ELF-1 (cell line): ENCODE results near the gene TFCP2.
A peak's percentile ranks its signal among the peaks of the same experiment; 100 is the strongest.
"Not testable (repeated sequence)": the region's sequence is repeated elsewhere in the genome, so short reads cannot be mapped to it uniquely, and the experiment has no call there.

Source experiments
- DNase-seq: peaks from one replicate; pipeline ENCODE4 v3.0.0-alpha.2; 2016; ENCODE audit warnings: low read depth, low spot score

Gene TFCP2

DNA sequence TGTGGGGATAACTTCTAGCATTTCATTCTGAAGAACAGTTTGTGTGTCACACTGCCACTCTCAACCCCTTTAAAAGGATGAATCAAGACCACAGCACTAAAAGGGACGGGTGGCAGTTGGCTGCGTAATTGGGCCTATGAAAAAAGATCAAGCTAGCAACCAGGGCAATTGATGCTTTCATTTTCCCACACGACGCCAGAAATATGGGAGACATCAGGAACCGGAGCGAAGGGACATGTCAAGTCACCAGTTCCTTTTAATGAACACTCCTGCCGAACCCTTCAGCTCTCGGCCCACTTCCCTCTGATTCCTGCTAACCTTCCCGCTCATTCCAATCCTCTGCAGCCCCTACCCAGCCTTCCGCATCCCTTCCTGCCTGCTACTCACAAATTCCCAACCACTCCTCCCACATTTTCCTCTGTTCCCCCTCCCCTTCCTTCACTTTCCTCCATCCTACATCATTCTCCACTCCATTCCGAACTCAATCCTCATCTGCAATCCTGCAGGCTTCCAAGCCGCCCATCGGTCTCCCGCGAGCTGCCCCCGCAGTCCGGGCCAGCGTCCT lies 90.3 kb downstream of the TFCP2 start:
- DNase-seq: peak; percentile 78

DNA sequence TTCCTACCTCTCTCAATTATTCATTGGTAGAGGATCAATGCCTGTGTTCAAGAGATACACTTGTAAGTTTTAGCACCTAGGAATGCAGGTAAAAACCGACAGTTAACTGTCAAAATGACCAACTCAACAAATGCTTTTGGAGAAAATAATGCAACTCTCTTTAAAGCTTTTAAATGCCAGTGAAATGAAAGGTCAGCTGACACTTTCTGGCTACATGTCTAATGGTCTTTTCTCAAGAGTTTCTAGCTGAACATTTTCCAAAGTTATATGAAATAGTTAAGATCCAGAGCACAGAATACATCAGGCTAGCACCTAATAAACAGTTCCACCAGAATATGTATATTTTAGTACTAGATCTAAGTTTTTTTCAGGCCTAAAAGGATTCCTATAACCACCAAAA lies 91.5 kb downstream of the TFCP2 start:
- DNase-seq: no peak

DNA sequence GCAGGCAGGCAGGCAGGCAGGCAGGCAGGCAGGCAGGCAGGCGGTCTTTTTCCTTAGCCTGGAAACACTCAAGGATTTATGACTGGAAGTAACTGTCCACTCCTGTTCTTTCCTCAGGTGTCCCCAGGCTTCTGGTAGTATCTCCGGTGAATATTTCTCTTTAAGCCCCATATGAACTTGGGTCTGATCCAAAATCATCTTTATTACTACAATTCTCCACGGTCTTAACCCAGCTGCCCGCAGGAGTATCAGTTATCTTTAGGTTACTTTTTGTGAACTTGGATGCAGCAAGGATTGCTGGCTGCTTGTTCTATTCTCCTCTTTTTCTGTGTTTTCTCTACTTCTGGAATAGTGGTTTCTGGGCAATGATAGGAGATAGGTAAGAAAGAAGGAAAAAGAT lies 92.8 kb downstream of the TFCP2 start:
- DNase-seq: no peak

DNA sequence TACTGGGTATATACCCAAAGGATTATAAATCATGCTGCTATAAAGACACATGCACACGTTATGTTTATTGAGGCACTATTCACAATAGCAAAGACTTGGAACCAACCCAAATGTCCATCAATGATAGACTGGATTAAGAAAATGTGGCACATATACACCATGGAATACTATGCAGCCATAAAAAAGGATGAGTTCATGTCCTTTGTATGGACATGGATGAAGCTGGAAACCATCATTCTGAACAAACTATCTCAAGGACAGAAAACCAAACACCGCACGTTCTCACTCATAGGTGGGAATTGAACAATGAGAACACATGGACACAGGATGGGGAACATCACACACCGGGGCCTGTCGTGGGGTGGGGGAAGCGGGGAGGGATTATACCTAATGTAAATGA lies 94.1 kb downstream of the TFCP2 start:
- DNase-seq: not testable (repeated sequence)

DNA sequence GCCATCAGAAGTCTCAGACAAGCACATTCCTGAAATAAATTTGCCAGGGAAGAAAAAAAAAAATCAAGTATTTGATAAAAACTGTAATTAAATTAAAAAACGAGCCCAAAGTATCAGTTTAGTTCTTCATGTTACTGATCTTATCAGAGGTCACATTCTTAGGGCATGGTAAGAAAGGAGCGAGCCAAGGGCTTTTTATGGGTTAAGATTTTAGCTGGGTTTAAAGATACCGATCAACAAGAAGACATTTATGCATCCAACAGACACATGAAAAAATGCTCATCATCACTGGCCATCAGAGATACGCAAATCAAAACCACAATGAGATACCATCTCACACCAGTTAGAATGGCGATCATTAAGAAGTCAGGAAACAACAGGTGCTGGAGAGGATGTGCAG lies 94.6 kb downstream of the TFCP2 start:
- DNase-seq: not testable (repeated sequence)

DNA sequence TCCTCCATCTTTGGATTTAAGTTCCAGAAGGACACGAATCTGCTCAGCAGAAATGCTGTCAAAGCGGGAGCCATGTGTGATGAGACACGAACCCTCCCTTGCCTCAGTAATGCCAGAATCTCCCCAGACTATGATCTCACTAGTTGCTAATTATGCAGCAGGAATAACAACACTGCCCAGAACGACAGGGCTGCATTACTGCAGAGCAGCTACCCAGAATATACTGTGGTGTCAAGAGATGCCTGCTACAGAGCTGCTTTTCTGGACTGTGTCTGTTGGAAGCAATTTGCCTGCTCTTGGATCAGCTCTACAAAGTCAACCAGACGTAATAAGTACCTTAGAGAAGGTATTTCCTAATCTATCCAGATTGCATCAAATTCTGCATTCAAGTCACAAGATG lies 95.0 kb downstream of the TFCP2 start:
- DNase-seq: no peak

DNA sequence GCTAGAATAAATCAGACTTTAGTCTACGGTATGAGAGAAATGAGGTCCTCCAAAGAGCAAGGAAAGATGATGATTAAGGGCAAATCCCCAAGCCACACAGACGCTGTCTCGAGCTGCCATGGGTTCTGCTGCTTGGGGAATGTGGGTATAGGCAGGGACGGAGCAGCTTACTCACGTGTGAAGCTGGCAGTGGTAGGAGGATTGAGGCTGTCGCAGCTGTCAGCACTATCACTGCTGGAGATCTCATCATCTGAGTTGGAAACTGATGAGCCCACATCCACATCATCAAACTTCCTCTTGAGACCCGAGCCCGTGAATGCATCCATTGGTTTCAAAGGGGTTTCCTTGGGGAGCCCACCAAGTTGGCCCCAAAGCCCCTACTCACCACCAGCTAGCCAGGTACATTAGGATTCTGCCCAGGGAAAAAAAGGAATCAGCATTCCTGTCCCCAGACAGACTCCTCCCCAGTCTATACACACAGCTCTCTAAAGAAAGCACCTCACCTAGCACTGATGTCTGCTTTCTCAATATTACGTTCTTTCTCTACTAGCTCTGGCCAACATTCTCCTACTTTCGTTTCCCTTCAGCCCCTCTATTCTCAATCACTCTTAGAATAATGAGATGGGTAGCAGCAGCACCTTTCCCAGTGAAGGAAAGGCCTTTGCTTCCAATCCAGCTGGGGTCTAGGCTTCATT lies 96.6 kb downstream of the TFCP2 start:
- DNase-seq: no peak

DNA sequence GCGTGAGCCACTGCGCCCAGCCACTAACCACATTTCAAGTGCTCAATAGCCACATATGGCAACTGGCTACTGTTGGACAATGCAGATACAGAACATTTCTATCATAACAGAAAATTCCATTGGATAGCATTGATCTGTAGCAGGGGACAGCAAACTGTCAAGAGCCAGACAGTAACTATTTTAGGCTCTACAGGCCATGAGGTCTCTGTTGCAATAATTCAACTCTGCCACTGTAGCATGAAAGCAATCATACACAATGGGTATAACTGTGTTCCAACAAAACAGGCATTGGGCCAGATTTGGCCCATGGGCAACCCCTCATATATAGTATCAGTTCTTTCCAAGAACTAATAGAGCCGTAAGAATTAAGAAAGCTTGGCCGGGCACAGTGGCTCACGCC lies 97.5 kb downstream of the TFCP2 start:
- no peak for DNase-seq

DNA sequence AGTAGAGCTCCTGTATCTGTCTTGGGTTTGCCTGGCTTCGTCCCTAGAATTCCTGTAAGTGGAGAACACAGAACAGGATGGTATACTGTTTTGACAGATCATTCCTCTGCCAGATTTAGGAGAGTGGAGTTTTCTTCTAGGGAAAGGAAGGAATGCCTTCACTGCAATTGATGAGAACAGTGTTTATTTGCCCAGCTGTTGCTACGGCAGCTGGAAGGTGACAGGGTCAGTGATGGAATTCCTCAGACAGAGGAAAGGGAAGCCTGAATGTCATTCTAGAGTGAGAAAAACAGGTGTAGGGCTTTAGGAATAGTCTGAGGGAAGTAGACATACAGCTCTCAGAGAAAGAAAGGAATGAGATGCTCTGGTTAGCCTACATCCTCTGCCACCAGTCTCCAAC lies 101.3 kb downstream of the TFCP2 start:
- no peak for DNase-seq

DNA sequence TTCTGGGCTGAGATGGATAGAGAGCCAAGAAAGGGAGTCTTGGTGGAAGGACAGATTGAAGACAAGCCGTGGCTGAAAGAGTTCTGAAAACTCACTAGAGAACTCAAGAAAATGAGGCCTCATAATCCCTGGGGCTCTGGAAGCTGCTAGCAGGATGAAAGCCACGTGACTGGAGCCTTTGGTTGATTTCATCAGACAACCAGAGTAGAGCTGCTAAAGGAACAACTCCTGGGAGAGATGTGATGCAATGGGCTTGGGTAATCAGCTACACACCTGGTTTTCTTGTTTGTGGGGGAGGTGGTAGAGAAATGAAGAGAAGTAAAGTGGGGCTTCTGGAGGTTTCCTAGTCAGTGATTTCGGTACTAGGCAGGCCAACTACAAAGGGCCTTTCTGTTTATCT lies 102.9 kb downstream of the TFCP2 start:
- DNase-seq: peak; percentile 23

DNA sequence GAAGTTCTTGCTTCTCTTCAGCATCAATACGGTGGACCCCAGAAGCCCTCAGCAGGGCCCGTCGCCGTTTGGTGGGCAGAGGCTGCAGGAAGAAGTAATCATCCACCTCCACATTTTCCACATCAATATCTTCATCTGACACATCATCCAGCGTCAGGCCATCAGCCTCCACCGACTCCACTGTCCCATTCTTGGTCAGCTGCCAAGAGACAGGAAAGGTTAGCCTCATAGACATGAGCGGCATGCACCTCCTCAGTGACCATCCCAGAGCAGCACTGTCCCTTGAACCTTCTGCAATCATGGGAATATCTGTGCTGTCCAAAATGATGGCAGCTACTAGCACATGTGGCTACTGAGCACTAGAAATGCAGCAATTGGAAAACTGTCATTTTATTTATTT lies 105.2 kb downstream of the TFCP2 start:
- DNase-seq: no peak

DNA sequence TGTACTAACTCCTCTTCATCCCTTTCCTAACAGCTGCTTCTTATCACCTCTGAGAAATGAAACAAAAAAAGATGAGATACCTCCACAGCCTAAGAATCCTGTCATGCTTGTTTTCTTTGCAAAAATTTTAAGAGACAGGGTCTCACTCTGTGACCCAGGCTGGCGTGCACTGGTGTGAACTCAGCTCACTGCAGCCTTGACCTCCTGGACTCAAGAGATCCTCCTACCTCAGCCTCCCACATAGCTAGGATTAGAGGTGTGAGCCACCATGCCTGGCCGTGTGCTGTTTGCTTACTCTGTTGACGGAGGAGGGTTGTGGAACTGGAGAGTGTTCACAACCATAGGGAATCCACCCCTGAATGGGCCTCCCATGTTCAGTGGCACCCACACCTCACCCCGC lies 105.7 kb downstream of the TFCP2 start:
- no peak for DNase-seq

DNA sequence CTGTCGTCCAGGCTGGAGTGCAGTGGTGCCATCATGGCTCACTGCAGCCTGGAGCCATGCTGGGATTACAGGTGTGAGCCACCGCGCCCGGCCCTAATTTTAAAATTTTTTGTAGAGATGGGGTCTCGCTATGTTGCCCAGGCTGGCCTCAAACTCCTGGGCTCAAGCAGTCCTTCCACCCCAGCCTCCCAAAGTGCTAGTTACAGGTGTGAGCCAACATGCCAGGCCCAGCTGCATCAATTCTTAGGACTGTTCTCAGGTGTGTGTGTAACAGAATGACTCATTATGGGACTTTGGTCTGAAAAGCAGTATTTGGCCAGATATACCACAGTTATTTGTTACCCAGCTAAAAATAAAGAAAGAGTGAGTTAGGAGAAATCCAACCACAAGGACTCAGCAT lies 107.4 kb downstream of the TFCP2 start:
- DNase-seq: no peak

DNA sequence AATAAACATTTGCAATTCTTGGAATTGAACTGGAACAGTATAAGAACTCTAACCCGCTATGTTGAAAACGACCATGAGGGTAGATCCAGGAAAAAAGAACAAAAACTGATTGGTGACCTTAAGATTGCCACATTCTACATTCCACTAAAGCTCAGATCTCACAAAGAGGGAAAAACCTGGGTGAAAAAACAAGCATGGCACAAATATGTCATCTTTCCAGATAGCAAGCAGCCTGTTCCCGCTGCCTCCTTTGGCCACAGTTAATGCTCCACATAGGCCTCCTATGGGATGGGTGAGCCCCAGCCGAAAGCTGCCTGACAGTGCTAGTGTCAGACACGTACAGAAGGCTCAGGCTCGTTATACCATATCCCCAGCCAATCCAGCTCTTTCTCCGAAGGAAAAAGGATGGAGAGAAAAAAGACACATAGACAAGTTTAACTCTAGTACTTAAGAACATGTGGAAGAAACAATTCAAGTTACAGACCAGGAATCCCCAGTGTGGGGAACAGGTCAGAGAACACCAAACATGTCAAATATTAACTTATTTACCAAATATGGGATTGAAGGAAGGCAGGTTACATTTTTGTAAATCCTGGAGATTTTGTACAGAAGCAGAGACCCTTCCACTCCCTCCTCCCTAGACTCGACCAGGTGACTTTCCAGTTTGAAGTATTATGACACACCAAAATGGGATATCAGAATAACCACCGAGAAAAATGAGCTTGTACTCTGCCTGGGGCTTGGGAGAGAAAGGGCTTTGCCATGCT lies 110.1 kb downstream of the TFCP2 start:
- no peak for DNase-seq

DNA sequence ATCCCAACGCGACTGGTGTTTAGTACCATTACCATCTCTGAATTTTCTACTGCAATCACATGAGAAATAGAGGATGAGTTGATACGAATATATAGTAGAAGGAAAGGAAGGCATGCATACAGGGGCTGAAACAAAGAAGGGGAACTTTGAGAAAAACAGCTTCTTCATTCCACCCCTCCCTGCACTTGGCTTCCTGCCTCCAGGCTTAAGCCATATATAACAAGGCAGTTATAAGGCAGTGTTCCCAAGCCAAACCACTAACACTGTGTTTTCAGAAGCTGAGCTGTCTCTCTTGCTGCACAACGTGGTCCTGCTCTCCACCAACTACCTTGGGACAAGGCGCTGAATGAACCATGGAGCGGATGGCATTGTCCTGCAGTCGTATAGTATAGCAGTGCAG lies 113.8 kb downstream of the TFCP2 start:
- no peak for DNase-seq

DNA sequence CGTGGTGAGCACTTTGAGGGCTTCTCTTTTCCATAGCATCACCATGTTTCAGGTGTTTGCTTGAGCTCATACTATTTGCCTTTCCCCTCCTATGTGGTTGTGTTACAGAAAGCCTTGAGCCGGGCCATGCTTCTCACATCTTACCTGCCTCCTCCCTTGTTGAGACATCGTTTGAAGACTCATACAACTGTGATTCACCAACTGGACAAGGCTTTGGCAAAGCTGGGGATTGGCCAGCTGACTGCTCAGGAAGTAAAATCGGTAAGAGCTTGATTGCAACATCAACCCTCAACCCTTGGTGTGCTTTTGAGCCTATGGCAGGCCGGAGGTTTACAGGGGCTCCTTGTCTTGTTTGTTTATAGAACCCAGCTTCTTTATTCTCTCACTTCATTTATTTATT lies 116.7 kb downstream of the TFCP2 start:
- no peak for DNase-seq

DNA sequence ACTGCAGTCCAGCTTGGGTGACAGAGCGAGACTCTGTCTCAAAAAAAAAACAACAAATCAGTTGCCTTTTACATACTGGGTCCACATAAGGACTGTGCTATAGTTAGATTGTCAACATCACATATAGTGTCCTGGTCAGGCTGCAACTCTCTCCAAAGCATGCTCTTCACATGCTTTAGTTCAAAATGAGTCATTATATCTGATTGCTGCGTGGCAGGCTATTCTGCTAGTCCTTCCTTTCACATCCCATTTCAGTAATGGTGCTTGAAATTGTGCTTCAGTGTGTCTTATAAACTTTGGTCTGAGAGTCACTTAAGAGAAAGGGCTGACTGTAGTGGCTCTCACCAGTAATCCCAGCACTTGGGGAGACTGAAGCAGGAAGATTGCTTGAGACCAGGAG lies 117.9 kb downstream of the TFCP2 start:
- DNase-seq: no peak

DNA sequence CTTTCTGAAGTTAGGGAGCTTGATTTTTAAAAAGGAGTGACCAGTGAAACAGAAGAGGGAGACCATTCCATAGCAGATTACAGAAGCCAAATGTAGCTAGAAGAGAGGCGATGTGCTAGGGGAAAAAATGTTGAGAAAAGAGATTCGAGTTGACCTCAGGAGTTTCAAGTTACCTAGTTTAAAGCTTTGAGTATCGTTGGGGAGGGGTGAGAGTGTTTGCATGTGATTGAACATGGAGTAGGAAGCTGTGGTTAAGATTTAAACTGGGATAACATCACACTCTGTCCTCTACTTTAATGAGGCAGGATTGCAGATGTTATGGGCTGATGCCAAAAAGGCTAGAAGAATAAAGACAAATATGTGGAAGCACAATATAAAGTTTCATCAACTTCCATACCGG lies 121.1 kb downstream of the TFCP2 start:
- DNase-seq: no peak

DNA sequence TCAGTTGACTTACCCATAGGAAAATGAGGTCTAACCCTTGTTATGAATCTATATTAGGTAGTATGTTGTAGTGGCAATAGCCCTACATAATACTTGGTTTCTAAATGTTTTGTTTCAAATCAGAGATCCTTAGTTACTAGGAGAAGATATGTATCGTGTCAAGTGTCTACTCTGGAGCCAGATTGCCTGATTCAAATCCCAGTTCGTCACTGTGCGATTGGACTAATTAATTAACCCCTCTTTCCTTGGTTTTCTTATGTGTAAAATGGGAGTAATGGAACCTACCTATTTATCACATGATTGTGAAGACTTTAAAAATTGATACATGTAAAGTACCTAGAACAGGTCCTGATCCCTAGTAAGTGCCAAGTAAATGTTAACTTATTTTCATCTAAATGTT lies 123.4 kb downstream of the TFCP2 start:
- DNase-seq: no peak

DNA sequence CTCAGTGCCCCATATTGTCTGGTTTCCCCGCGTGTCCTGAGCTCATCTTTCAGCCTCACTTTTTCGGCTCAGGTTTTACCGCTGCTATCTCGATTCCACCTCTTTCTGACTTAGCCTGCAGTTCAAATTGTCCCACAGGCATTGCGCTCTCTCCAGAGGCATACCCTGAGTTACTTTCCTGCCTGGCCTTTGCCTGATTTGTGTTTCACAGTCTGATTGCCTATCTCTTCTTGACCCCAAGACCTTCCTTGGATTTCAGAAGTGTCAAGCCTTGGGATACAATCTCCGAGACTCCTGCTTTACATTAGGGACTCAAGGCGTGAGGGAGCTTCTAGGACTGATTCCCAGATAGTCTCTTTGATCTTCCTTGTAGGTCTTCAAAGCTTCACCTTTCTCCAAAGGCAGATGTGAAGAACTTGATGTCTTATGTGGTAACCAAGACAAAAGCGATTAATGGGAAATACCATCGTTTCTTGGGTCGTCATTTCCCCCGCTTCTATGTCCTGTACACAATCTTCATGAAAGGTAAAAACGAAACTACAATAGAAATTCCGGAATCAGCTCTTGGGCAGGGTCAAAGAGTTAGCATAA lies 124.2 kb downstream of the TFCP2 start:
- DNase-seq: peak; percentile 38

DNA sequence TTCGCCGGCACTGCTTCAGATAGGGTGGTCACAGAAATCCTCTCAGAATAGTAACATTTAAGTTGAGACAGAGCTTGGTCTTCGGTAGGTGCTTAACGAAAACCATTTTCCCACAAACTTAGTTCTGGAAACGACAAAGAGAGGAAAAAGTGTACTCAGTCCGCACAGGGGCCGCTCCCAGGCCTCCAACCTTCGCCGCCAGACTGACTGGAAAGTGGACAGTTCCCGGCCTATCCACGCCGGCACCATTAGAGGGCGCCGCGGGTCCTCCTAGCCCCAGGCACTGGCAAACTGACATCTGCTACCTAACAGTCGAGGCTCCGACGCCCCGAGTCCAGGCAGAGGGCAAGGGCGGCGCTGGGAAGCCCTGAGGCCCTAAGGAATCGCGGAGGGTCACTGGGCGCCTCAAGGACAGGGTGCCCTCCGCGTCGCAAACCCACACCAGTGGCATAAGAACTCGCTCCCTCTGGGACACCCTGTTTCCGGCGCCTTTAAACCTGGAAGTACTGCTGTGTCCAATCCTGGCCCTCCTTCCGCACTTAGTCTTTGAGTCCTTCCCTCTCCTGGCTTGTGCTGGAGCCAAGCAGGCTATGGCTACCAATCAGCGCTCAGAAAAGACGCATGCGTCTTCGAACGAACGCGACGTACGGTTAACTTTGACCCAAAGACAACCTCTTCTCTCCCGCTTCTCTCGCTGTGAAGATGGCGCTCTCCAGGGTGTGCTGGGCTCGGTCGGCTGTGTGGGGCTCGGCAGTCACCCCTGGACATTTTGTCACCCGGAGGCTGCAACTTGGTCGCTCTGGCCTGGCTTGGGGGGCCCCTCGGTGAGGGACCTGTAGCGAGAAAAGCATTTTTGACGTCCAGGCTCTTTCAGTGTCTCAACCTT lies 125.0 kb downstream of the TFCP2 start, which contains the start of gene LETMD1:
LETMD1 (plus strand) TSS at position 673 of the 886 bp plus-strand sequence; CDS start at position 703, 30 bp downstream.
- DNase-seq: peak; percentile 98
